ENCODE data around the gene MMP11. TPM values are rescaled to one million over a fixed set of nuclear protein-coding genes. Genes with fewer than 3 reads are reported as not detected.

MMP11 gene
- polyA plus RNA-seq, 4 donors = 15.4 to 21.8 (median 19.6) TPM

DNA sequence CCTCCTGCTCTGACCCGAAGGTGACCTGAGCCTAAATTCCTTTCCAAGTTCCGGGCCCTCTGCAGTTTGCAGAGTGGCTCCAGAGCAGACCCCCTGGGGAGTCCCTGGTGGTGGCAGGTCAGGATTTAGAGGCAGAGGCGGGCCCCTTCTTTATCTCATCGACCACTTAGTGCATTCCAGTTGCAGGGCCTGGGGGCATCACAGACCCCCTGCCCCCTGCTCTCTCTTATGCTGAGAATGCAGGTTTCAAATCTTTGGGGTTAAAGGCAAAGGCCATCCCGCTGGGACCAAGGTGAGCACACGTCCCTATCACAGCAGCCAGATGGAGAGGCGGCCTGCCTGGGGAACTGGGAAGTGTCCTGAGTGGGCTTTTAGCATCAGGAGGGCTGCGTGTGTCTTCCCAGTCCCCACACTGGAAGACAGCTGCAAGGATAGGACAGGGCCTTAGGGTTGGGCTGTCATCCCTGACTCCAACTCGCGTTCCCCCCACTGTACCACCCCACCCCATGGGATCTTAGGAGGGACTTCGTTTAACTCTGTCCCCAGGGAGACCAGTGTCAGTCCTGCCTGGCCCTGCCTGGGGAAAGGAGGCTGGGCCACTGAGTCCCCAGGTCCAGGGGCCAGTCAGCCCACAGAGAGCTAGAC lies 54.8 kb downstream of the MMP11 start:
- no peak for DNase-seq (ENCODE audit: low read depth in 4 of 4, low spot score in 2 of 4)

DNA sequence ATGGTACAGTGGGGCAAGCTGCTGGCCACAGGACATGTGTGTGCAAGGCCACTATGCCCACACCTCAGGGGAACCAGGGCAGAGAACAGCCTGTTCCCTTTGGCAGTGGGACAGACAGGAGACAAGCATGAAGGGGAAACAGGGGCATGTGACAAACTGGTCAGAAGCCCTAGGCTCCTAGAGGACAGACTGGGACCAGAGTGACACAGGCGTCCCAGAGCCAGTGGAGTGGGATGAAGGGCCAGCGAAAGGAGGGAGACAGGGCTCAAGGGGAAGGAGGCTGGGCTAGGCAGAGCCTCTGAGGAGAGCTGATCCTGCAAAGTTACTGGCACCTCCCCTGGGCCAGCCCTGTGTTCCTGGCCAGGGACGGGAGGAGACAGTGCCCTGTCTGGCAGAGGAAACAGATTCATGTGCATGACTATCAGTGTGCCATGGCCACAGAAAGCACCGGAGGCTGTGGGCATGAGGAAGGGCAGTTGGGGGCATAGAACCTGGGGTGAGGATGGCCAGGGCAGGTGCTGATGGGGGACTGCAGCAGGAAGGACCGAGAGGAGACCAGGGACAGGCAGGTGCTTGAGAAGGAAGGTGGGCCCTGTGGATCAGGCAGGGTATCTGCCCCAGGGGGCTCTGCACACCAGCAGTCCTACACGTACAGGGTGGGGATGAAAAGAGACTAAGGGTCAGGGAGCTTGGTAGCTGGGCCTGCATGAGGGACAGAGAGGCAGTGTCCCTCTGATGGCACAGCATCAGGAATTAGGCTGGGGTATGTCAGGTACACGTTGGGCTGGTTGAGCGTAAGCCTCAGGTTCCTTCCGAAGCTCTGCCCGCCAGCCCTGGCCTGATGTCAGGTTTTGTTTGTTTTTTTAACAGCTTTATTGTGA lies 56.4 kb downstream of the MMP11 start:
- no peak for DNase-seq (ENCODE audit: low read depth in 4 of 4, low spot score in 2 of 4)

DNA sequence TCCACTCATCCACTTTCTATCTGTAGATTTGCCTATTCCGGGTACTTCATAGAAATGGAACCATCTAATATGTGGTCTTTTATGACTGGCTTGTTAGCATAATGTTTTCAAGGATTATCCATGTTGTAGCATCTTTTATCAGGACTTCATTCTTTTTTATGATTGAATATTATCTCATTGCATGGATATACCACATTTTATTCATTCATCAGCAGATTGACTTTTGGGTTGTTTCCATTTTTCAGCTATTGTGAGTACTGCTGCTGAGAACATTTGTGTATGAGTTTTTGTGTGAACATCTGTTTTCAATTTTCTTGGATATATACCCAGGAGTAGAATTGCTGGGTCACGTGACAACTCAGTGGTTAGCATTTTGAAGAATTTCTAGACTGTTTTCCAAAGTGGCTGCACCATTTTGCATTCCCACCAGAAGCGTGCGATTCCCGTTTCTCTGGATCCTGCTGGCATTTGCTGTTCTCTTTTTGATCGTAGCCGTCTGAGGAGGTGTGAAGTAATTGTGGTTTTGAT lies 57.3 kb downstream of the MMP11 start:
- DNase-seq (ENCODE audit: low read depth in 4 of 4, low spot score in 2 of 4) = no peak

DNA sequence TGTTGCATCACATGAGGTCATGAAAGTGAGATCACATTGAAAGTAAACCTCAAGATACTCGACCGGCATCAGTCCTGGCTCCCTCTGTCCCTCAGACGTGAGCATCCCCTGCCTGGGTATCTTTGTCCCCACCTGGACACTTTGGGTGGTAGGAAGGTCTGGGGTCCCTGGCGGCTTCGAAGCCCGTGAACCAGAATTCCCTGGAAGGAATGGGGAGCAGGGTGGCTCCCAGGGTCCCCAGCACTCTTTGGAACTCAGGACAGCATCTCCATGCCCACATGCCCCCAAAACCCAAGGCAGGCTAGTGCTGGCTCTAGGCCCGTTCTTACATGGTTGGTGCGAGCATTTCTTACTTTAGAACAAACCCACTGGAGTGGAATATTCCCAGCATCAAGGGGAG lies 58.6 kb downstream of the MMP11 start:
- no peak for DNase-seq (ENCODE audit: low read depth in 4 of 4, low spot score in 2 of 4)

DNA sequence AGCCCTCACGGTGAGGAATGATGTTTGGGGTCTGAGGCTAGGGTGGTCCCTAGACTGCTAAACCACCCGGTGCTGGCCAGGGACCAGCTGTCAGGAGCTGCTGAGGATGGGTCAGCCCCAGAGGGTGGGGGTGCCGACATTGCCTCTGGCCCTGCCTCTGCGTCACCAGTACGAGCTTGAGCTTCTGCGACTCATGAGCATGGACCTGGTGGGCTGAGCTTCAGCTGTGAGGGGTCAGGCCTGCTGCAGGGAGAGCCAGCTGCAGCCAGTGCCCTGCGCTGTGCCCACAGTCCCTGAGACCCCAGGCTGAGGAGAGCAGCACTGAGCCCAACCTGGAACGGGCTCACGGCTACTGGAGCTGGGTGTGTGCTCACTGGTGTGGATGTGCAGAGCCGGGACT lies 59.1 kb downstream of the MMP11 start:
- DNase-seq (ENCODE audit: low read depth in 4 of 4, low spot score in 2 of 4) = no peak

DNA sequence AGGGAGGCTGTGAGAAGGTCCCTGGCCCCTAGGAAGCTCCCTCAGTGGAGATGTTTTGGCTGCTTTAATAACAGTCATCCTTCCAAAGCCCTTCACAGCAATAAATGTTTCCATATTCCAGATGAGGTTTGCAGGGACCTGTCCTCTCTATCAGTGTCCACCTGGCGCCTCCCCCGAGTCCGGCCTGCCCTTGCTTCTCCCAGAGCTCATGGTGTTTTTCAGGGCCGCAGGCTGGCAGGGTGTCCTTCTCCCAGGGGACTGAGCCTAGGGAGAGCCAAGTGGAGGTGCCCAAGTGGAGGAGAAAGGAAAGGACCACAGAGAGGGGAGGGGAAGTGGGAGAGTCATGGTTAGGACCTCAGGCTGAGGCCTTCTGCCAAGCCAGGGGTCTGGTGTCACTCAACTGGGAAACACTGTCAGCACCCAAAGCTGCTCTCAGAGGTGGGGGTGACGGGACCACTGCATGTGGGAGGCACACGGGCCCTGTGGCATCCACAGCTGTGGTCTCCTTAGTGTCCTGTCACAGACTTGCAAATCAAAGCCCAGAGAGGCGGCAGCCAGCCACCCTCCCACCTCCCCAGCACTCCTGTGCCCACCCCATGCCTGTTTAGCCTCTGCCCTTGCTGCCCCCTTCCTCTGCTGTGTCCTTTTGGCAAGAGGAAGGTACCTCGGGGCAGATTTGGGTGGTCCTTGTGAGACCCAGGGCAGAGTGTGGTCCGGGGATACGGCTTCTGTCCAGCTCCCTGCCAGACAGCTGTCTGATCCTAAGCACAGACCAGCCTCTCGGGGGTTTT lies 59.8 kb downstream of the MMP11 start:
- no peak for DNase-seq (ENCODE audit: low read depth in 4 of 4, low spot score in 2 of 4)

DNA sequence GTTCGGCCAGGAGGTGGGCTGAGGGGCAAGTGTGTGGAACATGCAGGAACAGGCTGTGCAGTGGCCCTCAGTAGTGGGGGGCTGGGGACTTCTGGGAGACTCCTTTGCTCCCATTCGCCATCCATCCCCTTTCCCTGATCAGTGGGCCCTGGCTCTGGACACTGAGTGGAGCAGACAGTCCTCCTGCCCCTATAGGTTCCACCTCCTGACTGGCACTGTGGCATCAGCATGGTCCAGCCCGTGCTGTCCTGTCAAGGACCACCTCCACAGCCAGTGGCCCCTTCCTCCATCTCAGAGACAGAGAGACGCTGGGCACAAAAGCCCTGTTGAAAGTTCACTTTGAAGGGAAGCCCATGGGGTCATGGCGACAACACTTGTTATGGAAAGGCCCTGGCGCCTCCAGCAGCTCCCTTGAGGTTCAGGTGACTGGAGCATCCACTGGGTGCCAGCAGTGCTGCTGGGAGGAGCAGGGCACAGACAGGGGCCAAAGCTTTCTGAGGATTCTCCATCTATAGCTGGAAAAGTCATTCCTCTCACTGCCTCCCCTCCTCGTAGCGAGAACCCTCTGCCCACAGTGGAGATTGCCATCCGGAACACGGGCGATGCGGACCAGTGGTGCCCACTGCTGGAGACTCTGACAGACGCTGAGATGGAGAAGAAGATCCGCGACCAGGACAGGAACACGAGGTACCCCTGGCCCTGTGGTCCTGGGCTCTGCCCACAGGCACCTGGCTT lies 60.5 kb downstream of the MMP11 start:
- no peak for DNase-seq (ENCODE audit: low read depth in 4 of 4, low spot score in 2 of 4)

Other genes starting within 250 kb of the MMP11 start
- gene IGLL1, start 192.6 kb upstream of the MMP11 start, polyA plus RNA-seq (ENCODE audit: insufficient read length in 4 of 4) = 1 to 10 TPM in 2 of 4 donors, under 1 TPM in 2; 0.51 to 1.5 (median 0.96) TPM
- gene DRICH1, start 140.5 kb upstream of the MMP11 start, polyA plus RNA-seq (ENCODE audit: insufficient read length in 4 of 4) = 1 to 10 TPM in 3 of 4 donors, under 1 TPM in 1; 0.59 to 7.1 (median 2.5) TPM
- gene RGL4, start 81.8 kb upstream of the MMP11 start, polyA plus RNA-seq (ENCODE audit: insufficient read length in 4 of 4) = 1 to 10 TPM; 2.0 to 5.3 (median 2.8) TPM
- 1 to 10 TPM; 4.6 to 8.4 (median 6.3) TPM for gene ZNF70, start 21.7 kb upstream of the MMP11 start, polyA plus RNA-seq (ENCODE audit: insufficient read length in 4 of 4)
- gene VPREB3, start 18.4 kb upstream of the MMP11 start, polyA plus RNA-seq (ENCODE audit: insufficient read length in 4 of 4) = 1 to 10 TPM in 1 of 4 donors, under 1 TPM in 3; 0.51 to 1.1 (median 0.77) TPM
- gene C22orf15, start 9.9 kb upstream of the MMP11 start, polyA plus RNA-seq (ENCODE audit: insufficient read length in 4 of 4) = 1 to 10 TPM; 2.8 to 3.9 (median 3.4) TPM
- 100 to 1,000 TPM in 1 of 4 donors, 10 to 100 TPM in 3; 67.4 to 132 (median 86.9) TPM for gene CHCHD10, start 4.9 kb upstream of the MMP11 start, polyA plus RNA-seq (ENCODE audit: insufficient read length in 4 of 4)
- gene SMARCB1, start 14.1 kb downstream of the MMP11 start, polyA plus RNA-seq (ENCODE audit: insufficient read length in 4 of 4) = 100 to 1,000 TPM; 159 to 210 (median 201) TPM
- 1 to 10 TPM; 2.4 to 7.2 (median 6.1) TPM for gene DERL3, start 66.2 kb downstream of the MMP11 start, polyA plus RNA-seq (ENCODE audit: insufficient read length in 4 of 4)
- 10 to 100 TPM; 17.2 to 68.0 (median 39.1) TPM for gene SLC2A11, start 85.0 kb downstream of the MMP11 start, polyA plus RNA-seq (ENCODE audit: insufficient read length in 4 of 4)
- gene MIF, start 121.5 kb downstream of the MMP11 start, polyA plus RNA-seq (ENCODE audit: insufficient read length in 4 of 4) = 100 to 1,000 TPM; 179 to 405 (median 298) TPM
- gene GSTT2B, start 188.3 kb downstream of the MMP11 start, polyA plus RNA-seq (ENCODE audit: insufficient read length in 4 of 4) = 10 to 100 TPM in 2 of 4 donors, 1 to 10 TPM in 2; 4.3 to 26.5 (median 15.3) TPM
- gene DDTL, start 194.0 kb downstream of the MMP11 start, polyA plus RNA-seq (ENCODE audit: insufficient read length in 4 of 4) = 10 to 100 TPM in 1 of 4 donors, 1 to 10 TPM in 3; 5.8 to 13.6 (median 6.7) TPM
- 10 to 100 TPM; 61.4 to 94.2 (median 77.6) TPM for gene DDT, start 201.6 kb downstream of the MMP11 start, polyA plus RNA-seq (ENCODE audit: insufficient read length in 4 of 4)
- gene GSTT2, start 207.3 kb downstream of the MMP11 start, polyA plus RNA-seq (ENCODE audit: insufficient read length in 4 of 4) = 1 to 10 TPM in 2 of 4 donors, under 1 TPM in 2; 0.60 to 4.8 (median 1.5) TPM
- gene GSTT4, start 232.6 kb downstream of the MMP11 start, polyA plus RNA-seq (ENCODE audit: insufficient read length in 4 of 4) = under 1 TPM in 2 of 4 donors, not detected in 2; 0.08 to 0.09 TPM
- gene CABIN1, start 238.5 kb downstream of the MMP11 start, polyA plus RNA-seq (ENCODE audit: insufficient read length in 4 of 4) = 10 to 100 TPM; 34.0 to 75.9 (median 58.7) TPM